Coronary artery (tissue), 2 donors: ENCODE data around the gene MCIDAS.
A peak's percentile ranks its signal among the peaks of the same experiment; 100 is the strongest.

Experiments
- DNase-seq: peaks from one replicate; pipeline ENCODE4 v3.0.0-alpha.2; 2017; ENCODE audit warnings: low spot score
- H3K27ac ChIP-seq, 2 donors: fragments of 200-600 bp; sonication (generic); one replicate each; pipeline ENCODE4 v1.5.1; 2016 to 2019
- H3K4me3 ChIP-seq: fragments of 200-600 bp; sonication (generic); 2 replicates; pipeline ENCODE4 v1.5.1; 2016; ENCODE audit warnings: mild to moderate bottlenecking, moderate library complexity
- CTCF ChIP-seq: fragments of 200-600 bp; sonication (generic); IDR thresholded peaks from one replicate; pipeline ENCODE4 v1.5.1; 2019; ENCODE audit warnings: antibody characterized with exemption

MCIDAS gene

GRCh38 chr5:55220433-55221185 lies 6.5 kb downstream of the MCIDAS start:
- Histone ChIP-seq H3K27ac (no peak overlapping the region), H3K4me3 (peak overlapping the region; percentile 43)
- no peak for TF ChIP-seq CTCF
- no peak for DNase-seq

- Histone ChIP-seq H3K27ac (no peak overlapping the region), H3K4me3 (no peak overlapping the region)
- no peak for DNase-seq
- no peak for TF ChIP-seq CTCF
Measured at GRCh38 chr5:55219770-55220169, 7.3 kb downstream of the MCIDAS start.

- TF ChIP-seq CTCF = no peak
- H3K4me3 ChIP-seq = no peak overlapping the region
- DNase-seq = no peak
- H3K27ac ChIP-seq = no peak overlapping the region
Measured at GRCh38 chr5:55218967-55219366, 8.1 kb downstream of the MCIDAS start.

- Histone ChIP-seq H3K4me3 (no peak overlapping the region), H3K27ac (no peak overlapping the region)
- TF ChIP-seq CTCF = no peak
- DNase-seq = no peak
Measured at GRCh38 chr5:55211184-55211874, 15.8 kb downstream of the MCIDAS start.

- Histone ChIP-seq H3K27ac (no peak overlapping the region), H3K4me3 (no peak overlapping the region)
- no peak for DNase-seq
- no peak for TF ChIP-seq CTCF
Measured at GRCh38 chr5:55205001-55205400, 22.1 kb downstream of the MCIDAS start.

GRCh38 chr5:55191165-55191564 lies 36.0 kb downstream of the MCIDAS start:
- H3K4me3 ChIP-seq = no peak overlapping the region
- no peak overlapping the region for H3K27ac ChIP-seq
- DNase-seq = no peak
- no peak for TF ChIP-seq CTCF
